Body of pancreas (tissue), 4 donors: ENCODE data around the gene DOK4. TPM values are rescaled to one million over a fixed set of nuclear protein-coding genes. Genes with fewer than 3 reads are reported as not detected.

Experiments
- ATAC-seq: fragments of 150-250 bp; one replicate; pipeline ENCODE4 v1.9.1; 2016
- DNase-seq, 4 donors: peaks; one replicate each; pipeline ENCODE4 v3.0.0-alpha.2; 2019
- H3K27ac ChIP-seq, 4 donors: fragments of 200-600 bp; sonication (generic); 1 replicate in 3 of 4; 2 replicates in 1 of 4; pipeline versions ENCODE4 v1.5.1 to v1.6.1; 2016 to 2019; ENCODE audit warnings: mild to moderate bottlenecking in 1 of 4, mixed read lengths in 1 of 4, moderate library complexity in 1 of 4
- H3K27me3 ChIP-seq, 2 donors: fragments of 200-600 bp; sonication (generic); one replicate each; pipeline ENCODE4 v1.6.0; 2016; ENCODE audit warnings: mild to moderate bottlenecking in 1 of 2
- H3K36me3 ChIP-seq, 2 donors: fragments of 200-600 bp; sonication (generic); replicated peaks in 1 of 2; 2 replicates each; pipeline ENCODE4 v1.5.1; 2016; ENCODE audit warnings: low read depth in 2 of 2; ENCODE audit not compliant: insufficient read depth in 1 of 2
- H3K4me1 ChIP-seq: fragments of 200-600 bp; sonication (generic); one replicate; pipeline ENCODE4 v1.6.0; 2016
- H3K4me3 ChIP-seq, 2 donors: fragments of 200-600 bp; sonication (generic); 1 replicate in 1 of 2; 2 replicates in 1 of 2; pipeline ENCODE4 v1.5.1; 2016 to 2019
- H3K9me3 ChIP-seq, 3 donors: fragments of 200-600 bp; sonication (generic); 1 replicate in 2 of 3; 2 replicates in 1 of 3; pipeline ENCODE4 v1.5.1; 2016
- POLR2A ChIP-seq, 3 donors: fragments of 450-650 bp; IDR thresholded peaks; one replicate each; pipeline ENCODE4 v1.6.1; 2016; ENCODE audit warnings: antibody characterized with exemption in 3 of 3, mild to moderate bottlenecking in 2 of 3
- whole genome bisulfite sequencing, 2 donors: methylation state at CpG; one replicate each; pipeline ENCODE4 v1.1.5; 2017; 5-methylcytosine and 5-hydroxymethylcytosine counted together
- intact Hi-C: fragments of 100-400 bp; cut with DNase I; formaldehyde crosslinking; loops from one replicate; pipeline ENCODE4 v1.15.1; 2023
- total RNA-seq, 2 donors: library from RNA; depleted of rRNA; stranded (reverse); fragments of >200 nt; gene quantifications; one replicate each; pipeline ENCODE4 v1.1.0, GENCODE V29; 2016
- TF ChIP-seq, protein P1 (sequence below), 7 experiments: fragments of 450-650 bp in 4 of 7; fragments of 200-600 bp in 3 of 7; sonication (generic) in 3 of 7; IDR thresholded peaks; one replicate each; pipeline ENCODE4 v1.5.1; 2016 to 2019; ENCODE audit warnings: antibody characterized with exemption in 7 of 7

DOK4 gene
- total RNA-seq, 2 donors from 2014 or later, result 33.0 to 36.1 TPM

DNA sequence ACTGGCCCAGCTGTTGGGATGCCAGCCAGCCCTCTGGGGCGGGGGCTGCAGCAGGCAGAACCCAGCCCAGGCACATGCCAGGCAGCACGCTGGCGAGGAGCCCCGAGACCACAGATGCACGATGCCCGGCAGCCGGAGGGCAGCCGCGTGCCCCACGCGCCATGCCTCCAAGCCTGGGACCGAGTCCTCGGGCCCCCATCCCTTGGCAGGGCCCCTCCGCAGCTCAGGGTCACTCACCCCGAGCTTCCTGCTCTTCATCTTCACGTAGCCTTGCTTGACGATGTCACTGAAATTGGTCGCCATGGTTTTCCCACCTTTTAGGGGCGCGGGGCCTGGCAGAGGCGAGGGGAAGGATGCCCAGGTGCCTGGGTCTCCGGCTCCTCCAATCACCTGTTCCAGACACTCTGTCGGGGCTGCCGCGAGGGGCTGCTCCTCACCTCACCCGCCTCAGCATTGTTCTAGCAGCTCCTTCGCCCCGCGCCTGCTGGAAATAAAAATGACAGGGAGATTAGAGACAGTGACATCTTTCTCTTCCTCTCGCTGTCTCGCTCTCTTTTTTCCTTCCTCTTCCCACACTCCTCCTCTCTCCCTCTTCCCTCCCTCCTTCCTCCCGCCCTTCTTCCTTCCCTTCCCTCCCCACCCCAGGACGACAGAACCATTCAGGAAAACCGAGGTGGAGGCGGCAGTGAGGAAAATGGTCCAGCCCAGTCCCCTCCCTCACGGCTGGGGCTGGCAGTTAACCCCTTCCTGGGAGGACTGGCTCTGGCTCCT lies 6.9 kb downstream of the DOK4 start:
- Histone ChIP-seq H3K27me3 (no peaks in the 10 kb centered on the region), H3K4me1 (peaks cover 70% of the 10 kb centered on the region), H3K27ac (peak overlapping the region; percentile 58 to 84 (median 68)), H3K9me3 (no peaks in the 10 kb centered on the region), H3K36me3 (no peaks in the 10 kb centered on the region), H3K4me3 (no peak overlapping the region)
- intact Hi-C loops, result no loop called here
- 34 to 50% methylated on average over 24 to 32 of the region's 36 CpGs for WGBS, 2 donors
- DNase-seq, result peak in 1 of 4 donors; percentile 31
- ATAC-seq, result peak; percentile 26
- TF ChIP-seq POLR2A (IDR thresholded peaks at IDR 0.05), result no peak
- TF ChIP-seq, protein P1, sequence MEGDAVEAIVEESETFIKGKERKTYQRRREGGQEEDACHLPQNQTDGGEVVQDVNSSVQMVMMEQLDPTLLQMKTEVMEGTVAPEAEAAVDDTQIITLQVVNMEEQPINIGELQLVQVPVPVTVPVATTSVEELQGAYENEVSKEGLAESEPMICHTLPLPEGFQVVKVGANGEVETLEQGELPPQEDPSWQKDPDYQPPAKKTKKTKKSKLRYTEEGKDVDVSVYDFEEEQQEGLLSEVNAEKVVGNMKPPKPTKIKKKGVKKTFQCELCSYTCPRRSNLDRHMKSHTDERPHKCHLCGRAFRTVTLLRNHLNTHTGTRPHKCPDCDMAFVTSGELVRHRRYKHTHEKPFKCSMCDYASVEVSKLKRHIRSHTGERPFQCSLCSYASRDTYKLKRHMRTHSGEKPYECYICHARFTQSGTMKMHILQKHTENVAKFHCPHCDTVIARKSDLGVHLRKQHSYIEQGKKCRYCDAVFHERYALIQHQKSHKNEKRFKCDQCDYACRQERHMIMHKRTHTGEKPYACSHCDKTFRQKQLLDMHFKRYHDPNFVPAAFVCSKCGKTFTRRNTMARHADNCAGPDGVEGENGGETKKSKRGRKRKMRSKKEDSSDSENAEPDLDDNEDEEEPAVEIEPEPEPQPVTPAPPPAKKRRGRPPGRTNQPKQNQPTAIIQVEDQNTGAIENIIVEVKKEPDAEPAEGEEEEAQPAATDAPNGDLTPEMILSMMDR (IDR thresholded peaks at IDR 0.05), result no peak

DNA sequence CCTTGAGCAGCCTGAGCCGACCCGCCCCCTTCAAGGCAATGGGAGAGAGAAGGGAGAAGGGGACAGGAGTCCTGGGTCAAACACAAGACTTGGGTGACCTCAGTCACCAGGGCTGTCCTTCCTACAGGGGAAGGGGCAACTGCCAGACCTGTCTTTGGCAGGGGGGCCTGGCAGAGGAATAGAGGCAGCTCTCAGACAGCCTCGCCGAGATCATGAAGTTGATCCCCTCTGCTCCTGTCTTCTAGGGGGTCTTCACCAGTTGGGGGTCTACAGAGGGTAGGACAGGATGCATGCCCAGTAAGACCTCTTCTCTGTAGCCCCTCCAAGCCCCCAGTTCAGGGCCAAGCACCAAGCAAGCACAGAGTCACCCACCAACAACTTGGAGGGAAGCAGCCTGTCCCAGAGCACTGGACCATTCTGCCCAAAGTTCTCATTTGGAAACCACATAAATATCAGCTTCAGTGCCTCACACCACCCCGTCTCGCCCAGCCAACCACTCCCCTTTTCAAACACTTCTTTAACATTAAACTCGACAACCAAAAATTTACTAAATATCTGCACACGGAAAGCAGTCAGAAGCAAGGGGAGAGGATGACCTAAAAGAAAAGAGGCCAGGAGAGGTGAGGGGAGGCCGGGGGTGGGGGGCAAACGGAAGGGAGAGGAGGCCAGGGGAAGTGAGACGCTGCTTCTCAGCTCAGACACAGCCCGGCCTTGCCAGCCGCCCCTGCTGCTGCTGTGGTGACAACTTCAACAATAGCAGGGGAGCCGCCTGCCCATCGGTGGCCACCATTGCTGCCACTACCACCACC lies 7.7 kb downstream of the DOK4 start:
- ATAC-seq, result no peak
- H3K4me1 ChIP-seq, result peaks cover 63% of the 10 kb centered on the region
- no peak overlapping the region for H3K4me3 ChIP-seq
- no peak for DNase-seq
- no peaks in the 10 kb centered on the region for H3K27me3 ChIP-seq
- H3K36me3 ChIP-seq, result no peaks in the 10 kb centered on the region
- TF ChIP-seq, protein P1 (IDR thresholded peaks at IDR 0.05), result no peak
- no peak for TF ChIP-seq POLR2A (IDR thresholded peaks at IDR 0.05)
- H3K27ac ChIP-seq, result peak overlapping the region in 1 of 4 donors; percentile 84
- 62 to 71% methylated on average over 9 to 15 of the region's 15 CpGs for WGBS, 2 donors
- intact Hi-C loops, result no loop called here
- no peaks in the 10 kb centered on the region for H3K9me3 ChIP-seq

DNA sequence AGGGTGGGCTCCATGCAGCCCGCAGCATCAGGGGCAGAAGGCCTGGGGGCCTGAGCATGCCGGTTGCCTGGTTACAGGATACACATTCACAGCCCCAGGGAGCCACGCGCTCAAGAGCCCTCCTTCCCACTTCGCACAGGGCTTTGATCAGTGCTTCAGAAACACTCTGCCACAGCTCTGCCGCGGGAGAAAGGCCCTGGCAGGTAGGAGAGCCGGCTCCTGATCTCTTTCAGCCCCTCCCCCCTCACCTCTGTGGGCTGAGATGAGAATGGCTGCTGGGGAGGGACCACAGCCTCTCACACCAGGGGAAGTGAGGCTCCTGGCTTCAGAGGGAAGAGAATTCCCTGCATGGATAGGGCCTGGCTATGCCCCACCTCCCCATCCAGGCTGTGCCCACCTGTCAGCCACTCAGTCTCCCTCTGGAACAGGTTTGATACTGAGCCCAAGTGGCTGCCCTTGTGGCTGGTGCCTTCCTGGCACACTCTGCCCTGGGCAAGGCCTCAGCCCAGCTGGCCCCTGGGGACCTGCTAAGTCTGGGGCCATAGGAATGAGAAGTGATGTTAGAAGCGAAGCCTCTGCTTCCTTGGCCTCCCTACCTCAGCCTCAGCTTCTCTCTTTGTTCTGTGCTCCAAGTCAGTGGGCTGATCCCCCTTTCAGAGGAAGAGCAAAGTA lies 8.6 kb downstream of the DOK4 start:
- H3K27ac ChIP-seq, result peak overlapping the region in 1 of 4 donors; percentile 14
- 65 to 69% methylated on average over 6 to 9 of the region's 9 CpGs for WGBS, 2 donors

DNA sequence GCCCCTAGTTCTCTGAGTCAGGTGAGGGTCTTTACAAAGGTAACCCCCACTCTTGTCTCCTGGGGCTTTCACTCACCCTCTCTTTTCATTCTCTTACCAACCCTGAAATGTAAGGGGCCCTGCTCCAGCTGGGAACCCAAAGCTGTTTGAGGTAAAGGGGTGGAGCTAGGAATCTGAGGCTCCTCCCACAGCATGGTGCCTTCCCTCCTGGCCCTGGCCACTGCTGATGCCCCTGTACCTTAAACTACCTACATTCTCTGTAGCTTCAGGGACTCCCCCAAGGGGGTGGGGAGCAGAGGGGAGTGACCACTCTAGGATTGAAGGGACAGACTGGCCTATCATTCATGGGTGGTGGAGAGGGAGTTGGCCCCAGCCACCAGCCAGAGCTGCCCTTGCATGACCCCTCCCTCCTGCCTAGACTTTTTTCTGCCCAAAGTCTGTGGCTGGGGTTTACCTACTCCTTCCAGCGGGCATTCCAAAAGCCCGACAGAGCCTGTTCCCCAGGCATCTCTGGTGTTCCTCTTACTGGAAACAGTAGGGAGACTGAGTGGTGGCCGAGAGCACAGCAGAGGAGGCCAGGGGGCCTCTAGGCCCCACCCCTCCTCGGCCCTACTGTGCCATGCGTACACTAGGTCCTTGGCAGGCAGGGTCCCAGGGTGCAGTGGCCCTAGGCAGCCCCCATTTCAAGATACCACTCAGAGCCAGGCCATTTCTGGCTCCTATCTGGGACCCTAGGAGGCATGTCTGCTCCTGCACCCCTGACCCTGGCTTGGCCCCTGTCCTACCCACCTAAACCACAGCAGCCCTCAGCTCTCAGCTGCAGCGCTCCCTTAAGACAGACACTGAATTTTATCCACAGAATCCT lies 9.5 kb downstream of the DOK4 start:
- Histone ChIP-seq H3K36me3 (peaks cover 0 to 2% of the 10 kb centered on the region in 2 donors), H3K27me3 (no peaks in the 10 kb centered on the region), H3K27ac (peak overlapping the region in 1 of 4 donors; percentile 19), H3K4me3 (no peak overlapping the region), H3K4me1 (peaks cover 64% of the 10 kb centered on the region), H3K9me3 (no peaks in the 10 kb centered on the region)
- DNase-seq (no peak), ATAC-seq (no peak)
- WGBS, 2 donors, result 87 to 94% methylated on average over 5 to 6 of the region's 6 CpGs
- TF ChIP-seq, protein P1 (IDR thresholded peaks at IDR 0.05), result no peak
- TF ChIP-seq POLR2A (IDR thresholded peaks at IDR 0.05), result no peak
- intact Hi-C loops, result no loop called here

More for the DNA sequence above, 8.6 kb downstream of the DOK4 start:
- Histone ChIP-seq H3K4me3 (no peak overlapping the region), H3K36me3 (peaks cover 0 to 2% of the 10 kb centered on the region in 2 donors), H3K27me3 (no peaks in the 10 kb centered on the region), H3K9me3 (no peaks in the 10 kb centered on the region), H3K4me1 (peaks cover 57% of the 10 kb centered on the region)
- intact Hi-C loops, result no loop called here
- no peak for TF ChIP-seq POLR2A (IDR thresholded peaks at IDR 0.05)
- TF ChIP-seq, protein P1 (IDR thresholded peaks at IDR 0.05), result no peak
- DNase-seq (no peak), ATAC-seq (no peak)
